Measurements from ENCODE around the gene NEDD9. TPM values are rescaled to one million over a fixed set of nuclear protein-coding genes. Genes with fewer than 3 reads are reported as not detected.

NEDD9 gene
- total and polyA plus RNA-seq, 4 donors = 7.5 to 16.8 (median 11.7) TPM

- H3K4me1 ChIP-seq (ENCODE audit: control insufficient read depth in 4 of 4, insufficient read depth in 4 of 4, low read length in 3 of 4) = peaks cover 0 to 11% (median 10%) of the 10 kb centered on the region in 4 donors
- H3K9ac ChIP-seq (ENCODE audit: low read depth in 1 of 2, low read length in 2 of 2) = no peak overlapping the region
- WGBS = 96% methylated on average over 5 of the region's 5 CpGs
- H3K27me3 ChIP-seq (ENCODE audit: control insufficient read depth in 4 of 4, insufficient read depth in 4 of 4, low read length in 3 of 4) = no peaks in the 10 kb centered on the region
- TF ChIP-seq, protein P1, sequence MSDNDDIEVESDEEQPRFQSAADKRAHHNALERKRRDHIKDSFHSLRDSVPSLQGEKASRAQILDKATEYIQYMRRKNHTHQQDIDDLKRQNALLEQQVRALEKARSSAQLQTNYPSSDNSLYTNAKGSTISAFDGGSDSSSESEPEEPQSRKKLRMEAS (IDR thresholded peaks at IDR 0.05) = no peak
- TF ChIP-seq HNF4G (IDR thresholded peaks at IDR 0.05) (no peak), YY1 (IDR thresholded peaks at IDR 0.05) (no peak), CTCF (IDR thresholded peaks at IDR 0.05; ENCODE audit: low read depth, low read length, missing input control) (no peak), RXRA (IDR thresholded peaks at IDR 0.05) (no peak), RAD21 (IDR thresholded peaks at IDR 0.05) (no peak), TAF1 (conservative IDR thresholded peaks at IDR 0.05) (no peak), SP1 (IDR thresholded peaks at IDR 0.05) (no peak)
- H3K4me3 ChIP-seq (ENCODE audit: low read depth in 1 of 3, low read length in 3 of 3) = no peak overlapping the region
- no peaks in the 10 kb centered on the region for H3K36me3 ChIP-seq (ENCODE audit: control insufficient read depth in 4 of 4, insufficient read depth in 3 of 4, low read depth in 1 of 4, low read length in 3 of 4)
- DNase-seq (ENCODE audit: low spot score) = no peak
- no peaks in the 10 kb centered on the region for H3K9me3 ChIP-seq (ENCODE audit: control insufficient read depth in 4 of 4, low read length in 3 of 4)
- H3K27ac ChIP-seq (ENCODE audit: low read depth in 1 of 2, low read length in 2 of 2) = peak overlapping the region in 1 of 2 donors; percentile 31
These were observed 9.1 kb downstream of the NEDD9 start for GRCh38 chr6:11223286-11223864.

- H3K27ac ChIP-seq (ENCODE audit: low read depth in 1 of 2, low read length in 2 of 2) = no peak overlapping the region
- H3K36me3 ChIP-seq (ENCODE audit: control insufficient read depth in 4 of 4, insufficient read depth in 3 of 4, low read depth in 1 of 4, low read length in 3 of 4) = no peaks in the 10 kb centered on the region
- H3K9ac ChIP-seq (ENCODE audit: low read depth in 1 of 2, low read length in 2 of 2) = no peak overlapping the region
- WGBS = 80% methylated on average over 5 of the region's 5 CpGs
- H3K4me3 ChIP-seq (ENCODE audit: low read depth in 1 of 3, low read length in 3 of 3) = no peak overlapping the region
- no peaks in the 10 kb centered on the region for H3K27me3 ChIP-seq (ENCODE audit: control insufficient read depth in 4 of 4, insufficient read depth in 4 of 4, low read length in 3 of 4)
- H3K9me3 ChIP-seq (ENCODE audit: control insufficient read depth in 4 of 4, low read length in 3 of 4) = no peaks in the 10 kb centered on the region
- H3K4me1 ChIP-seq (ENCODE audit: control insufficient read depth in 4 of 4, insufficient read depth in 4 of 4, low read length in 3 of 4) = peaks cover 0 to 18% (median 11%) of the 10 kb centered on the region in 4 donors
- DNase-seq (ENCODE audit: low spot score) = no peak
- TF ChIP-seq HNF4A (conservative IDR thresholded peaks at IDR 0.05) (no peak), TAF1 (conservative IDR thresholded peaks at IDR 0.05) (no peak), GABPA (IDR thresholded peaks at IDR 0.05 in 1 of 2, conservative IDR thresholded peaks at IDR 0.05 in 1 of 2) (no peak), ATF3 (IDR thresholded peaks at IDR 0.05) (no peak), YY1 (IDR thresholded peaks at IDR 0.05) (no peak), NR2F2 (IDR thresholded peaks at IDR 0.05) (no peak), EGR1 (IDR thresholded peaks at IDR 0.05; ENCODE audit: low read depth in 2 of 2) (no peak), CTCF (IDR thresholded peaks at IDR 0.05; ENCODE audit: low read depth, low read length, missing input control) (no peak), FOXA2 (IDR thresholded peaks at IDR 0.05) (no peak), SP1 (IDR thresholded peaks at IDR 0.05) (no peak), JUND (IDR thresholded peaks at IDR 0.05) (no peak)
These were observed 9.8 kb downstream of the NEDD9 start for GRCh38 chr6:11222385-11223277.

All from liver (tissue), 9 donors.